MM.1S (cell line): ENCODE results near the gene CCDC73.

ENCODE experiments used
- EZH2 ChIP-seq: fragments of 300-600 bp; sonication (generic); optimal IDR thresholded peaks from 2 replicates; pipeline ENCODE3; 2017; ENCODE audit warnings: low read depth, mild to moderate bottlenecking, antibody characterized with exemption, low read length, mixed read lengths
- EZH2phosphoT487 ChIP-seq: fragments of 300-600 bp; sonication (generic); IDR thresholded peaks from 2 replicates; pipeline ENCODE4 v1.6.1; 2018; ENCODE audit warnings: antibody characterized with exemption, low read length
- TF ChIP-seq, protein P1 (sequence below): fragments of 300-600 bp; sonication (generic); IDR thresholded peaks from 2 replicates; pipeline ENCODE4 v1.5.1; 2016; ENCODE audit warnings: antibody characterized with exemption, low read length, mixed read lengths

- TF ChIP-seq EZH2phosphoT487 (no peak), EZH2 (no peak)
- TF ChIP-seq, protein P1, sequence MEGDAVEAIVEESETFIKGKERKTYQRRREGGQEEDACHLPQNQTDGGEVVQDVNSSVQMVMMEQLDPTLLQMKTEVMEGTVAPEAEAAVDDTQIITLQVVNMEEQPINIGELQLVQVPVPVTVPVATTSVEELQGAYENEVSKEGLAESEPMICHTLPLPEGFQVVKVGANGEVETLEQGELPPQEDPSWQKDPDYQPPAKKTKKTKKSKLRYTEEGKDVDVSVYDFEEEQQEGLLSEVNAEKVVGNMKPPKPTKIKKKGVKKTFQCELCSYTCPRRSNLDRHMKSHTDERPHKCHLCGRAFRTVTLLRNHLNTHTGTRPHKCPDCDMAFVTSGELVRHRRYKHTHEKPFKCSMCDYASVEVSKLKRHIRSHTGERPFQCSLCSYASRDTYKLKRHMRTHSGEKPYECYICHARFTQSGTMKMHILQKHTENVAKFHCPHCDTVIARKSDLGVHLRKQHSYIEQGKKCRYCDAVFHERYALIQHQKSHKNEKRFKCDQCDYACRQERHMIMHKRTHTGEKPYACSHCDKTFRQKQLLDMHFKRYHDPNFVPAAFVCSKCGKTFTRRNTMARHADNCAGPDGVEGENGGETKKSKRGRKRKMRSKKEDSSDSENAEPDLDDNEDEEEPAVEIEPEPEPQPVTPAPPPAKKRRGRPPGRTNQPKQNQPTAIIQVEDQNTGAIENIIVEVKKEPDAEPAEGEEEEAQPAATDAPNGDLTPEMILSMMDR = no peak
Measured at GRCh38 chr11:32641361-32641760, 153.1 kb downstream of the CCDC73 start.
